Fibroblast of villous mesenchyme (primary cell): Measurements from ENCODE around the gene UTF1. TPM values are rescaled to one million over a fixed set of nuclear protein-coding genes. Genes with fewer than 3 reads are reported as not detected.

ENCODE experiments used
- DNase-seq: peaks from one replicate; pipeline ENCODE4 v3.0.0-alpha.2; 2010; ENCODE audit warnings: low read depth
- H3K4me3 ChIP-seq: 2 replicates; pipeline ENCODE4 v1.5.1; 2011; ENCODE audit warnings: low read depth, mild to moderate bottlenecking, low read length
- CTCF ChIP-seq: IDR thresholded peaks from 2 replicates; pipeline ENCODE4 v1.5.1; 2012; ENCODE audit warnings: low read depth, mild to moderate bottlenecking, low read length; ENCODE audit not compliant: insufficient read depth
- total RNA-seq: library from RNA; depleted of rRNA; stranded (reverse); fragments of >200 nt; gene quantifications from 2 replicates; pipeline ENCODE4 v1.2.3, GENCODE V29; 2012

Gene UTF1
- total RNA-seq, 1 donor, result not detected

- DNase-seq, result no peak
These were observed 40.3 kb upstream of the UTF1 start for GRCh38 chr10:133189726-133190125.

GRCh38 chr10:133190225-133190624 lies 39.8 kb upstream of the UTF1 start:
- H3K4me3 ChIP-seq, result no peak overlapping the region
- DNase-seq, result no peak
- TF ChIP-seq CTCF, result no peak

More at GRCh38 chr10:133189726-133190125, 40.3 kb upstream of the UTF1 start:
- TF ChIP-seq CTCF, result no peak
- no peak overlapping the region for H3K4me3 ChIP-seq

GRCh38 chr10:133191651-133192050 lies 38.4 kb upstream of the UTF1 start:
- no peak overlapping the region for H3K4me3 ChIP-seq
- no peak for TF ChIP-seq CTCF
- DNase-seq, result no peak

GRCh38 chr10:133194151-133194550 lies 35.9 kb upstream of the UTF1 start:
- H3K4me3 ChIP-seq, result no peak overlapping the region
- TF ChIP-seq CTCF, result no peak
- DNase-seq, result no peak

- no peak for DNase-seq
- TF ChIP-seq CTCF, result no peak
- H3K4me3 ChIP-seq, result no peak overlapping the region
These were observed 34.9 kb upstream of the UTF1 start for GRCh38 chr10:133195096-133195495.

GRCh38 chr10:133195611-133196010 lies 34.4 kb upstream of the UTF1 start:
- no peak for DNase-seq
- TF ChIP-seq CTCF, result no peak

GRCh38 chr10:133196221-133196915 lies 33.6 kb upstream of the UTF1 start:
- DNase-seq, result no peak
- H3K4me3 ChIP-seq, result no peak overlapping the region
- TF ChIP-seq CTCF, result no peak

More at GRCh38 chr10:133195611-133196010, 34.4 kb upstream of the UTF1 start:
- H3K4me3 ChIP-seq, result no peak overlapping the region
